COLO668 (cell line): Measurements from ENCODE around the gene GTF3C6.
"Not testable (repeated sequence)": the region's sequence is repeated elsewhere in the genome, so short reads cannot be mapped to it uniquely, and the experiment has no call there.

Source experiments
- DNase-seq: peaks from one replicate; lab custom pipeline; 2025; ENCODE audit not compliant: unreplicated experiment; lab: John Stamatoyannopoulos, UW

GTF3C6 gene

GRCh38 chr6:110979565-110980101, 21.1 kb downstream of the GTF3C6 start:
- no peak for DNase-seq

GRCh38 chr6:110980227-110980626, 21.7 kb downstream of the GTF3C6 start:
- no peak for DNase-seq

GRCh38 chr6:110980648-110981047, 22.1 kb downstream of the GTF3C6 start:
- DNase-seq: no peak

GRCh38 chr6:110981202-110981600, 22.7 kb downstream of the GTF3C6 start:
- no peak for DNase-seq

- DNase-seq: no peak
These were observed 32.5 kb downstream of the GTF3C6 start for GRCh38 chr6:110990840-110991576.

- DNase-seq: no peak
These were observed 38.2 kb downstream of the GTF3C6 start for GRCh38 chr6:110996691-110997090.

GRCh38 chr6:110999634-111000270, 41.2 kb downstream of the GTF3C6 start:
- DNase-seq: no peak

- no peak for DNase-seq
These were observed 43.8 kb downstream of the GTF3C6 start for GRCh38 chr6:111002350-111002749.

- no peak for DNase-seq
These were observed 53.0 kb downstream of the GTF3C6 start for GRCh38 chr6:111011360-111012142.

- DNase-seq: no peak
These were observed 53.6 kb downstream of the GTF3C6 start for GRCh38 chr6:111012143-111012452.

GRCh38 chr6:111012520-111012919, 54.0 kb downstream of the GTF3C6 start:
- not testable (repeated sequence) for DNase-seq

- DNase-seq: no peak
These were observed 54.8 kb downstream of the GTF3C6 start for GRCh38 chr6:111013144-111013915.

GRCh38 chr6:111015389-111016124, 57.1 kb downstream of the GTF3C6 start:
- no peak for DNase-seq

- DNase-seq: not testable (repeated sequence)
These were observed 58.7 kb downstream of the GTF3C6 start for GRCh38 chr6:111017241-111017640.
